Thymus (tissue), 11 donors: ENCODE results near the gene ZFC3H1. TPM values are rescaled to one million over a fixed set of nuclear protein-coding genes. Genes with fewer than 3 reads are reported as not detected.

Source experiments
- DNase-seq, 9 donors: peaks; one replicate each; pipeline ENCODE4 v3.0.0-alpha.2; 2013; ENCODE audit warnings: low spot score in 9 of 9, low read depth in 6 of 9, missing footprints in 1 of 9
- H3K27ac ChIP-seq, 2 donors: one replicate each; pipeline ENCODE4 v1.5.1; 2013; ENCODE audit warnings: control low read depth in 1 of 2, low read depth in 1 of 2, low read length in 1 of 2, mild to moderate bottlenecking in 1 of 2, moderate library complexity in 1 of 2
- H3K27me3 ChIP-seq, 2 donors: one replicate each; pipeline ENCODE4 v1.5.1; 2013; ENCODE audit warnings: low read length in 1 of 2; ENCODE audit not compliant: control insufficient read depth in 2 of 2, insufficient read depth in 1 of 2
- H3K36me3 ChIP-seq, 2 donors: one replicate each; pipeline ENCODE4 v1.5.1; 2013; ENCODE audit warnings: low read length in 1 of 2, mild to moderate bottlenecking in 1 of 2, moderate library complexity in 1 of 2; ENCODE audit not compliant: control insufficient read depth in 2 of 2, insufficient read depth in 2 of 2
- H3K4me1 ChIP-seq, 2 donors: one replicate each; pipeline ENCODE4 v1.5.1; 2013; ENCODE audit warnings: low read length in 2 of 2; ENCODE audit not compliant: control insufficient read depth in 2 of 2, insufficient read depth in 2 of 2
- H3K4me3 ChIP-seq, 2 donors: one replicate each; pipeline ENCODE4 v1.5.1; 2013; ENCODE audit warnings: low read length in 2 of 2, control low read depth in 1 of 2, mild to moderate bottlenecking in 1 of 2
- H3K9me3 ChIP-seq, 2 donors: one replicate each; pipeline ENCODE4 v1.5.1; 2013; ENCODE audit warnings: low read length in 1 of 2, mild to moderate bottlenecking in 1 of 2; ENCODE audit not compliant: control insufficient read depth in 2 of 2, insufficient read depth in 1 of 2
- WGBS: extraction: QIAGEN DNeasy Blood & Tissue Kit; methylation state at CpG from one replicate; pipeline ENCODE4 v1.1.7; 2013; 5-methylcytosine and 5-hydroxymethylcytosine counted together
- polyA plus RNA-seq: library from polyadenylated mRNA; stranded (reverse); fragments of 200-250 nt; gene quantifications from one replicate; pipeline ENCODE4 v1.2.3, GENCODE V29; 2013
- total RNA-seq: library from RNA; stranded (reverse); fragments of 120-200 nt; gene quantifications from one replicate; pipeline ENCODE4 v1.2.4, GENCODE V29; 2013
- donor health status: healthy.

The ZFC3H1 gene
- total and polyA plus RNA-seq, 2 donors: 23.7 to 41.8 TPM

- Histone ChIP-seq H3K36me3 (no peaks in the 10 kb centered on the region), H3K27ac (no peak overlapping the region), H3K27me3 (no peaks in the 10 kb centered on the region), H3K9me3 (no peaks in the 10 kb centered on the region), H3K4me3 (no peak overlapping the region), H3K4me1 (no peaks in the 10 kb centered on the region)
- 84% methylated on average over 11 of the region's 11 CpGs for WGBS
- no peak for DNase-seq
Observed at GRCh38 chr12:71562676-71563595, 100.7 kb downstream of the ZFC3H1 start.

Other genes starting within 250 kb of the ZFC3H1 start
- gene LGR5, start 224.1 kb downstream of the ZFC3H1 start, total RNA-seq: 0.42 TPM
- gene LGR5, start 224.1 kb downstream of the ZFC3H1 start, polyA plus RNA-seq: 0.27 TPM
- gene THAP2, start 453 bp upstream of the ZFC3H1 start, total RNA-seq: 9.8 TPM
- 6.1 TPM for gene THAP2, start 453 bp upstream of the ZFC3H1 start, polyA plus RNA-seq
- 24.7 TPM for gene TMEM19, start 22.2 kb upstream of the ZFC3H1 start, total RNA-seq
- gene TMEM19, start 22.2 kb upstream of the ZFC3H1 start, polyA plus RNA-seq: 12.1 TPM
- 36.8 TPM for gene RAB21, start 91.0 kb upstream of the ZFC3H1 start, total RNA-seq
- gene RAB21, start 91.0 kb upstream of the ZFC3H1 start, polyA plus RNA-seq: 21.9 TPM
- 20.8 TPM for gene TBC1D15, start 175.9 kb upstream of the ZFC3H1 start, total RNA-seq
- gene TBC1D15, start 175.9 kb upstream of the ZFC3H1 start, polyA plus RNA-seq: 59.9 TPM